ENCODE data around the gene SHB.

- TF ChIP-seq, protein P1, sequence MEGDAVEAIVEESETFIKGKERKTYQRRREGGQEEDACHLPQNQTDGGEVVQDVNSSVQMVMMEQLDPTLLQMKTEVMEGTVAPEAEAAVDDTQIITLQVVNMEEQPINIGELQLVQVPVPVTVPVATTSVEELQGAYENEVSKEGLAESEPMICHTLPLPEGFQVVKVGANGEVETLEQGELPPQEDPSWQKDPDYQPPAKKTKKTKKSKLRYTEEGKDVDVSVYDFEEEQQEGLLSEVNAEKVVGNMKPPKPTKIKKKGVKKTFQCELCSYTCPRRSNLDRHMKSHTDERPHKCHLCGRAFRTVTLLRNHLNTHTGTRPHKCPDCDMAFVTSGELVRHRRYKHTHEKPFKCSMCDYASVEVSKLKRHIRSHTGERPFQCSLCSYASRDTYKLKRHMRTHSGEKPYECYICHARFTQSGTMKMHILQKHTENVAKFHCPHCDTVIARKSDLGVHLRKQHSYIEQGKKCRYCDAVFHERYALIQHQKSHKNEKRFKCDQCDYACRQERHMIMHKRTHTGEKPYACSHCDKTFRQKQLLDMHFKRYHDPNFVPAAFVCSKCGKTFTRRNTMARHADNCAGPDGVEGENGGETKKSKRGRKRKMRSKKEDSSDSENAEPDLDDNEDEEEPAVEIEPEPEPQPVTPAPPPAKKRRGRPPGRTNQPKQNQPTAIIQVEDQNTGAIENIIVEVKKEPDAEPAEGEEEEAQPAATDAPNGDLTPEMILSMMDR (IDR thresholded peaks at IDR 0.05), result no peak
- no peak for TF ChIP-seq EP300 (IDR thresholded peaks at IDR 0.05)
- no peak for TF ChIP-seq POLR2A (IDR thresholded peaks at IDR 0.05)
Observed at GRCh38 chr9:38066914-38067858, 1.8 kb downstream of the SHB start.
